ENCODE measurements around the gene NUDT22. TPM values are rescaled to one million over a fixed set of nuclear protein-coding genes. Genes with fewer than 3 reads are reported as not detected.

NUDT22 gene
- total RNA-seq, 1 donor from 2014 or later, result 45.0 TPM

- Histone ChIP-seq H3K27me3 (ENCODE audit: low read depth) (no peaks in the 10 kb centered on the region), H3K4me3 (no peak overlapping the region), H3K36me3 (peaks cover 85% of the 10 kb centered on the region), H3K9me3 (no peaks in the 10 kb centered on the region), H3K27ac (no peak overlapping the region), H3K4me1 (peaks cover 15% of the 10 kb centered on the region)
- intact Hi-C loops (cut with DNase I), result no loop called here
- TF ChIP-seq CTCF (IDR thresholded peaks at IDR 0.05), result no peak
- DNase-seq (no peak), ATAC-seq (no peak)
Observed at GRCh38 chr11:64263021-64263946, 37.2 kb downstream of the NUDT22 start.

- Histone ChIP-seq H3K27ac (no peak overlapping the region), H3K36me3 (peaks cover 79% of the 10 kb centered on the region), H3K27me3 (ENCODE audit: low read depth) (no peaks in the 10 kb centered on the region), H3K4me1 (peaks cover 21% of the 10 kb centered on the region), H3K4me3 (no peak overlapping the region), H3K9me3 (no peaks in the 10 kb centered on the region)
- intact Hi-C loops (cut with DNase I), result no loop called here
- TF ChIP-seq CTCF (IDR thresholded peaks at IDR 0.05), result no peak
- ATAC-seq (no peak), DNase-seq (no peak)
Observed at GRCh38 chr11:64263947-64264317, 37.9 kb downstream of the NUDT22 start.

GRCh38 chr11:64264371-64264852 lies 38.3 kb downstream of the NUDT22 start:
- ATAC-seq (no peak), DNase-seq (no peak)
- intact Hi-C loops (cut with DNase I), result no loop called here
- Histone ChIP-seq H3K36me3 (peaks cover 74% of the 10 kb centered on the region), H3K9me3 (no peaks in the 10 kb centered on the region), H3K27ac (no peak overlapping the region), H3K4me3 (no peak overlapping the region), H3K27me3 (ENCODE audit: low read depth) (no peaks in the 10 kb centered on the region), H3K4me1 (peaks cover 25% of the 10 kb centered on the region)
- TF ChIP-seq CTCF (IDR thresholded peaks at IDR 0.05), result no peak

- H3K9me3 ChIP-seq, result no peaks in the 10 kb centered on the region
- H3K27me3 ChIP-seq (ENCODE audit: low read depth), result no peaks in the 10 kb centered on the region
- intact Hi-C loops (cut with DNase I), result no loop called here
- no peak for ATAC-seq
- H3K4me1 ChIP-seq, result peaks cover 25% of the 10 kb centered on the region
- TF ChIP-seq CTCF (IDR thresholded peaks at IDR 0.05), result no peak
- no peak for DNase-seq
- no peak overlapping the region for H3K4me3 ChIP-seq
- H3K27ac ChIP-seq, result no peak overlapping the region
- H3K36me3 ChIP-seq, result peaks cover 65% of the 10 kb centered on the region
Observed at GRCh38 chr11:64265176-64266160, 39.4 kb downstream of the NUDT22 start.

GRCh38 chr11:64266339-64266738 lies 40.3 kb downstream of the NUDT22 start:
- H3K4me1 ChIP-seq, result peaks cover 25% of the 10 kb centered on the region
- TF ChIP-seq CTCF (IDR thresholded peaks at IDR 0.05), result no peak
- intact Hi-C loops (cut with DNase I), result no loop called here
- H3K4me3 ChIP-seq, result no peak overlapping the region
- no peaks in the 10 kb centered on the region for H3K9me3 ChIP-seq
- no peaks in the 10 kb centered on the region for H3K27me3 ChIP-seq (ENCODE audit: low read depth)
- peaks cover 60% of the 10 kb centered on the region for H3K36me3 ChIP-seq
- no peak for ATAC-seq
- no peak for DNase-seq
- H3K27ac ChIP-seq, result no peak overlapping the region
